Measurements from ENCODE around the gene KRTAP10-9.
"Not testable (repeated sequence)": the region's sequence is repeated elsewhere in the genome, so short reads cannot be mapped to it uniquely, and the experiment has no call there.

Gene KRTAP10-9

GRCh38 chr21:44615911-44616590, 10.8 kb upstream of the KRTAP10-9 start:
- DNase-seq = peak; percentile 30

- DNase-seq = no peak
These were observed 10.3 kb upstream of the KRTAP10-9 start for GRCh38 chr21:44616591-44616926.

- DNase-seq = no peak
These were observed 9.8 kb upstream of the KRTAP10-9 start for GRCh38 chr21:44617071-44617501.

GRCh38 chr21:44618504-44618903, 8.4 kb upstream of the KRTAP10-9 start:
- no peak for DNase-seq

GRCh38 chr21:44618909-44619308, 8.0 kb upstream of the KRTAP10-9 start:
- no peak for DNase-seq

- DNase-seq = no peak
These were observed 7.0 kb upstream of the KRTAP10-9 start for GRCh38 chr21:44619886-44620285.

GRCh38 chr21:44623575-44623974, 3.3 kb upstream of the KRTAP10-9 start:
- DNase-seq = no peak

GRCh38 chr21:44625756-44626155, 1.1 kb upstream of the KRTAP10-9 start:
- DNase-seq = no peak

GRCh38 chr21:44626262-44626661, 631 bp upstream of the KRTAP10-9 start:
- DNase-seq = no peak

GRCh38 chr21:44627181-44627822, 409 bp downstream of the KRTAP10-9 start:
- not testable (repeated sequence) for DNase-seq

GRCh38 chr21:44627831-44628233, 939 bp downstream of the KRTAP10-9 start:
- not testable (repeated sequence) for DNase-seq

- no peak for DNase-seq
These were observed 2.0 kb downstream of the KRTAP10-9 start for GRCh38 chr21:44628707-44629391.

- no peak for DNase-seq
These were observed 3.5 kb downstream of the KRTAP10-9 start for GRCh38 chr21:44630440-44630839.

- no peak for DNase-seq
These were observed 5.2 kb downstream of the KRTAP10-9 start for GRCh38 chr21:44632067-44632466.

- DNase-seq = no peak
These were observed 9.5 kb downstream of the KRTAP10-9 start for GRCh38 chr21:44636209-44637017.

GRCh38 chr21:44637018-44637850, 10.3 kb downstream of the KRTAP10-9 start, which contains the start of gene KRTAP10-10:
KRTAP10-10 (plus strand) TSS chr21:44637356; CDS start chr21:44637418, 62 bp downstream.
- DNase-seq = no peak

GRCh38 chr21:44637851-44638348, 11.0 kb downstream of the KRTAP10-9 start:
- not testable (repeated sequence) for DNase-seq

- not testable (repeated sequence) for DNase-seq
These were observed 11.8 kb downstream of the KRTAP10-9 start for GRCh38 chr21:44638506-44639330.

GRCh38 chr21:44639331-44639655, 12.4 kb downstream of the KRTAP10-9 start:
- no peak for DNase-seq

- DNase-seq = no peak
These were observed 13.9 kb downstream of the KRTAP10-9 start for GRCh38 chr21:44640761-44641160.

- DNase-seq = no peak
These were observed 16.9 kb downstream of the KRTAP10-9 start for GRCh38 chr21:44643741-44644310.

Measured in NCI-H1694 treated with DMSO at 0.1 percent for 48 hours (cell line).